Stomach (tissue), 4 donors: Measurements from ENCODE around the gene ITPR2.

Source experiments
- CTCF ChIP-seq, 7 experiments: fragments of 450-650 bp in 4 of 7; fragments of 200-600 bp in 3 of 7; sonication (generic) in 3 of 7; IDR thresholded peaks; one replicate each; pipeline ENCODE4 v1.5.1; 2016 to 2019; ENCODE audit warnings: antibody characterized with exemption in 7 of 7, control low read depth in 2 of 7, mild to moderate bottlenecking in 1 of 7
- EP300 ChIP-seq: sonication (generic); formaldehyde crosslinking; IDR thresholded peaks from one replicate; pipeline ENCODE4 v1.6.1; 2017; ENCODE audit warnings: antibody characterized with exemption
- POLR2A ChIP-seq, 4 donors: fragments of 450-650 bp; IDR thresholded peaks; one replicate each; pipeline ENCODE4 v1.6.1; 2016; ENCODE audit warnings: antibody characterized with exemption in 4 of 4, control low read depth in 2 of 4, mild to moderate bottlenecking in 1 of 4, moderate library complexity in 1 of 4
- POLR2AphosphoS5 ChIP-seq, 3 donors: sonication (generic); formaldehyde crosslinking; IDR thresholded peaks; one replicate each; pipeline ENCODE4 v1.6.1; 2016; ENCODE audit warnings: antibody characterized with exemption in 3 of 3

GRCh38 chr12:26689281-26689841 is 143.6 kb downstream of the ITPR2 start:
- TF ChIP-seq POLR2AphosphoS5 (IDR thresholded peaks at IDR 0.05) (no peak), CTCF (IDR thresholded peaks at IDR 0.05) (no peak), POLR2A (IDR thresholded peaks at IDR 0.05) (no peak), EP300 (no peak)
